ENCODE results near the gene TMEM59.

Gene TMEM59

GRCh38 chr1:54091666-54092065 lies 38.7 kb upstream of the TMEM59 start:
- Histone ChIP-seq H2BK5ac (ENCODE audit: low read depth, low read length, poor library complexity) (no peak overlapping the region), H3K4ac (ENCODE audit: low read depth, low read length) (no peak overlapping the region), H4K8ac (ENCODE audit: low read depth, low read length) (no peak overlapping the region), H2BK12ac (ENCODE audit: low read length) (no peak overlapping the region), H2BK120ac (ENCODE audit: insufficient read depth, low read length, poor library complexity) (no peak overlapping the region), H3K27me3 (ENCODE audit: insufficient read depth, low read length) (no peaks in the 10 kb centered on the region), H3K9ac (ENCODE audit: low read length) (no peak overlapping the region), H3K79me1 (ENCODE audit: low read length) (no peaks in the 10 kb centered on the region), H3K27ac (ENCODE audit: low read depth, low read length) (no peak overlapping the region), H2AFZ (ENCODE audit: insufficient read depth, low read length, poor library complexity) (no peak overlapping the region), H3K18ac (ENCODE audit: low read length) (no peak overlapping the region), H3K36me3 (ENCODE audit: control insufficient read depth in 1 of 2, insufficient read depth in 2 of 2, low read length in 2 of 2) (peaks cover 0 to 5% of the 10 kb centered on the region in 2 experiments), H3K9me3 (ENCODE audit: insufficient read depth, low read depth, low read length) (no peaks in the 10 kb centered on the region), H4K91ac (ENCODE audit: low read depth, low read length) (no peak overlapping the region), H4K12ac (ENCODE audit: low read depth, low read length) (no peak overlapping the region), H3K79me2 (ENCODE audit: control insufficient read depth, insufficient read depth, low read length, poor library complexity) (no peaks in the 10 kb centered on the region), H2AK5ac (ENCODE audit: low read length) (no peak overlapping the region), H3K4me1 (ENCODE audit: control insufficient read depth in 1 of 2, insufficient read depth in 2 of 2, low read length in 2 of 2) (no peaks in the 10 kb centered on the region), H3K4me3 (ENCODE audit: low read depth, low read length) (no peak overlapping the region), H3K4me2 (ENCODE audit: low read length) (no peak overlapping the region), H3K14ac (ENCODE audit: low read length) (no peak overlapping the region), H3K23ac (ENCODE audit: low read length) (no peak overlapping the region)
- DNase-seq: no peak
- WGBS (ENCODE audit: extremely low coverage, insufficient coverage, insufficient read length): no CpG with 5 or more reads among the region's 3 CpGs

- no peak overlapping the region for H4K8ac ChIP-seq (ENCODE audit: low read depth, low read length)
- no peaks in the 10 kb centered on the region for H3K36me3 ChIP-seq (ENCODE audit: control insufficient read depth in 1 of 2, insufficient read depth in 2 of 2, low read length in 2 of 2)
- H4K91ac ChIP-seq (ENCODE audit: low read depth, low read length): no peak overlapping the region
- no peak for DNase-seq
- no peak overlapping the region for H2AFZ ChIP-seq (ENCODE audit: insufficient read depth, low read length, poor library complexity)
- no peak overlapping the region for H3K23ac ChIP-seq (ENCODE audit: low read length)
- no CpG with 5 or more reads among the region's 5 CpGs for WGBS (ENCODE audit: extremely low coverage, insufficient coverage, insufficient read length)
- no peak overlapping the region for H3K9ac ChIP-seq (ENCODE audit: low read length)
- H3K4me2 ChIP-seq (ENCODE audit: low read length): no peak overlapping the region
- H4K12ac ChIP-seq (ENCODE audit: low read depth, low read length): no peak overlapping the region
- H3K4me3 ChIP-seq (ENCODE audit: low read depth, low read length): no peak overlapping the region
- no peaks in the 10 kb centered on the region for H3K9me3 ChIP-seq (ENCODE audit: insufficient read depth, low read depth, low read length)
- no peak overlapping the region for H3K14ac ChIP-seq (ENCODE audit: low read length)
- H3K79me1 ChIP-seq (ENCODE audit: low read length): no peaks in the 10 kb centered on the region
- H2BK5ac ChIP-seq (ENCODE audit: low read depth, low read length, poor library complexity): no peak overlapping the region
- no peaks in the 10 kb centered on the region for H3K4me1 ChIP-seq (ENCODE audit: control insufficient read depth in 1 of 2, insufficient read depth in 2 of 2, low read length in 2 of 2)
- H3K4ac ChIP-seq (ENCODE audit: low read depth, low read length): no peak overlapping the region
- no peak overlapping the region for H2BK12ac ChIP-seq (ENCODE audit: low read length)
- H2BK120ac ChIP-seq (ENCODE audit: insufficient read depth, low read length, poor library complexity): no peak overlapping the region
- no peak overlapping the region for H3K27ac ChIP-seq (ENCODE audit: low read depth, low read length)
- no peak overlapping the region for H3K18ac ChIP-seq (ENCODE audit: low read length)
- no peak overlapping the region for H2AK5ac ChIP-seq (ENCODE audit: low read length)
- no peaks in the 10 kb centered on the region for H3K27me3 ChIP-seq (ENCODE audit: insufficient read depth, low read length)
- H3K79me2 ChIP-seq (ENCODE audit: control insufficient read depth, insufficient read depth, low read length, poor library complexity): no peaks in the 10 kb centered on the region
Measured at GRCh38 chr1:54088385-54088784, 35.4 kb upstream of the TMEM59 start.

DNA sequence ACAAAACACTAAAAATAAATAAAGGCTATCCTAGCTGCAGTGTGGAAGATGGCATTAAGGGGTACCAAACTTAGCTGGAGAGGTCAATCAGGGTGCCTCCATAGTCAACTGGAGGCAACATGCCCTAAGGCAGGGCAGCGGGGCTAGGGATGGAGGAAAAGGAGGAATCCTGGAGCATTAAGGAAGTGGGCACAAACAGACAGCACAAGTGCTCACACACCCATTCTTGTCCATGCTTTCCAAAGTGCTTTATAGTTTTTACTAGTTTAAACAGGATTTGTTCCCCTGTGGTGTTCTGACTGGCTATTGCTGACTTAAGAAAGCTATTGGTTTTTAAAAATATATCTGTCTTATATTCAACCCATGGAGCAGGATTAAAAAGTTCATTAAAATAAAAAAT lies 33.8 kb upstream of the TMEM59 start:
- Histone ChIP-seq H3K27me3 (ENCODE audit: insufficient read depth, low read length) (no peaks in the 10 kb centered on the region), H3K79me1 (ENCODE audit: low read length) (no peaks in the 10 kb centered on the region), H4K8ac (ENCODE audit: low read depth, low read length) (no peak overlapping the region), H3K14ac (ENCODE audit: low read length) (no peak overlapping the region), H4K91ac (ENCODE audit: low read depth, low read length) (no peak overlapping the region), H3K23ac (ENCODE audit: low read length) (no peak overlapping the region), H2BK12ac (ENCODE audit: low read length) (no peak overlapping the region), H3K9ac (ENCODE audit: low read length) (no peak overlapping the region), H3K27ac (ENCODE audit: low read depth, low read length) (no peak overlapping the region), H3K79me2 (ENCODE audit: control insufficient read depth, insufficient read depth, low read length, poor library complexity) (no peaks in the 10 kb centered on the region), H3K18ac (ENCODE audit: low read length) (no peak overlapping the region), H3K4me1 (ENCODE audit: control insufficient read depth in 1 of 2, insufficient read depth in 2 of 2, low read length in 2 of 2) (no peaks in the 10 kb centered on the region), H3K4me3 (ENCODE audit: low read depth, low read length) (no peak overlapping the region), H2BK120ac (ENCODE audit: insufficient read depth, low read length, poor library complexity) (no peak overlapping the region), H4K12ac (ENCODE audit: low read depth, low read length) (no peak overlapping the region), H2BK5ac (ENCODE audit: low read depth, low read length, poor library complexity) (no peak overlapping the region), H3K9me3 (ENCODE audit: insufficient read depth, low read depth, low read length) (no peaks in the 10 kb centered on the region), H2AK5ac (ENCODE audit: low read length) (no peak overlapping the region), H2AFZ (ENCODE audit: insufficient read depth, low read length, poor library complexity) (no peak overlapping the region), H3K36me3 (ENCODE audit: control insufficient read depth in 1 of 2, insufficient read depth in 2 of 2, low read length in 2 of 2) (no peaks in the 10 kb centered on the region), H3K4ac (ENCODE audit: low read depth, low read length) (no peak overlapping the region), H3K4me2 (ENCODE audit: low read length) (no peak overlapping the region)
- DNase-seq: no peak
- WGBS (ENCODE audit: extremely low coverage, insufficient coverage, insufficient read length): no CpG with 5 or more reads among the region's 1 CpG

- H3K4ac ChIP-seq (ENCODE audit: low read depth, low read length): no peak overlapping the region
- H3K79me1 ChIP-seq (ENCODE audit: low read length): no peaks in the 10 kb centered on the region
- H2BK120ac ChIP-seq (ENCODE audit: insufficient read depth, low read length, poor library complexity): no peak overlapping the region
- no peak overlapping the region for H3K14ac ChIP-seq (ENCODE audit: low read length)
- no peak overlapping the region for H3K18ac ChIP-seq (ENCODE audit: low read length)
- no CpG with 5 or more reads among the region's 2 CpGs for WGBS (ENCODE audit: extremely low coverage, insufficient coverage, insufficient read length)
- no peak overlapping the region for H2AFZ ChIP-seq (ENCODE audit: insufficient read depth, low read length, poor library complexity)
- H2AK5ac ChIP-seq (ENCODE audit: low read length): no peak overlapping the region
- DNase-seq: no peak
- no peaks in the 10 kb centered on the region for H3K36me3 ChIP-seq (ENCODE audit: control insufficient read depth in 1 of 2, insufficient read depth in 2 of 2, low read length in 2 of 2)
- no peaks in the 10 kb centered on the region for H3K27me3 ChIP-seq (ENCODE audit: insufficient read depth, low read length)
- H3K79me2 ChIP-seq (ENCODE audit: control insufficient read depth, insufficient read depth, low read length, poor library complexity): no peaks in the 10 kb centered on the region
- no peak overlapping the region for H3K23ac ChIP-seq (ENCODE audit: low read length)
- no peak overlapping the region for H2BK5ac ChIP-seq (ENCODE audit: low read depth, low read length, poor library complexity)
- H3K9ac ChIP-seq (ENCODE audit: low read length): no peak overlapping the region
- no peak overlapping the region for H4K12ac ChIP-seq (ENCODE audit: low read depth, low read length)
- no peak overlapping the region for H3K27ac ChIP-seq (ENCODE audit: low read depth, low read length)
- no peak overlapping the region for H3K4me2 ChIP-seq (ENCODE audit: low read length)
- H4K8ac ChIP-seq (ENCODE audit: low read depth, low read length): no peak overlapping the region
- H3K4me1 ChIP-seq (ENCODE audit: control insufficient read depth in 1 of 2, insufficient read depth in 2 of 2, low read length in 2 of 2): no peaks in the 10 kb centered on the region
- no peaks in the 10 kb centered on the region for H3K9me3 ChIP-seq (ENCODE audit: insufficient read depth, low read depth, low read length)
- no peak overlapping the region for H2BK12ac ChIP-seq (ENCODE audit: low read length)
- H4K91ac ChIP-seq (ENCODE audit: low read depth, low read length): no peak overlapping the region
- H3K4me3 ChIP-seq (ENCODE audit: low read depth, low read length): no peak overlapping the region
Measured at GRCh38 chr1:54084794-54085193, 31.8 kb upstream of the TMEM59 start.
